ENCODE data around the gene FBXL19. TPM values are rescaled to one million over a fixed set of nuclear protein-coding genes. Genes with fewer than 3 reads are reported as not detected.

FBXL19 gene
- polyA plus RNA-seq, 1 donor (not counting 4 experiments of a cell fraction or from before 2014, with no cell fraction given), result 10.2 TPM

DNA sequence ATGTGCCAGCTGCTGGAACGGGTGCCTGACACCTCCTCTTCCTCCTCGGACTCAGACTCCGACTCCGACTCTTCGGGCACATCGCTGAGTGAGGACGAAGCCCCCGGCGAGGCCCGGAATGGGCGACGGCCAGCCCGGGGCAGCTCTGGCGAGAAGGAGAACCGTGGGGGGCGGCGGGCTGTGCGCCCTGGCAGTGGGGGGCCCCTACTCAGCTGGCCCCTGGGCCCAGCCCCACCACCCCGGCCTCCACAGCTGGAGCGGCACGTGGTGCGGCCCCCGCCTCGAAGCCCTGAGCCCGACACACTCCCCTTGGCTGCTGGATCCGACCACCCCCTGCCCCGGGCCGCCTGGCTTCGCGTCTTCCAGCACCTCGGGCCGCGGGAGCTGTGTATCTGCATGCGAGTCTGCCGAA, 6.8 kb downstream of the FBXL19 start:
- Histone ChIP-seq H3K4me1 (ENCODE audit: control insufficient read depth, extremely low read depth, insufficient read depth, low read length) (peaks cover 15% of the 10 kb centered on the region), H3K4me2 (ENCODE audit: control insufficient read depth, extremely low read depth, insufficient read depth, low read depth, low read length) (no peak overlapping the region), H3K9me3 (ENCODE audit: control insufficient read depth, low read depth, low read length) (no peaks in the 10 kb centered on the region), H3K27ac (ENCODE audit: control insufficient read depth, insufficient read depth, low read length) (no peak overlapping the region), H3K79me2 (ENCODE audit: control insufficient read depth, insufficient read depth, low read length) (peaks cover 15% of the 10 kb centered on the region), H3K27me3 (ENCODE audit: control insufficient read depth, extremely low read depth, insufficient read depth, low read length) (no peaks in the 10 kb centered on the region), H3K36me3 (ENCODE audit: control insufficient read depth in 2 of 2, extremely low read depth in 1 of 2, insufficient read depth in 2 of 2, low read length in 2 of 2) (peaks cover 18 to 35% of the 10 kb centered on the region in 2 experiments), H3K9me1 (ENCODE audit: control insufficient read depth, extremely low read depth, insufficient read depth, low read length) (no peaks in the 10 kb centered on the region), H3K9ac (ENCODE audit: control insufficient read depth, extremely low read depth, insufficient read depth, low read length) (no peak overlapping the region), H3K4me3 (ENCODE audit: control insufficient read depth in 2 of 3, extremely low read depth in 1 of 3, insufficient read depth in 2 of 3, low read depth in 1 of 3, low read length in 3 of 3) (no peak overlapping the region), H2AFZ (ENCODE audit: control insufficient read depth, low read length) (no peak overlapping the region), H4K20me1 (ENCODE audit: control insufficient read depth, extremely low read depth, insufficient read depth, low read length) (no peaks in the 10 kb centered on the region)
- FAIRE-seq (no peak), DNase-seq (ENCODE audit: low read depth, low spot score) (no peak)
- TF ChIP-seq, protein P1, sequence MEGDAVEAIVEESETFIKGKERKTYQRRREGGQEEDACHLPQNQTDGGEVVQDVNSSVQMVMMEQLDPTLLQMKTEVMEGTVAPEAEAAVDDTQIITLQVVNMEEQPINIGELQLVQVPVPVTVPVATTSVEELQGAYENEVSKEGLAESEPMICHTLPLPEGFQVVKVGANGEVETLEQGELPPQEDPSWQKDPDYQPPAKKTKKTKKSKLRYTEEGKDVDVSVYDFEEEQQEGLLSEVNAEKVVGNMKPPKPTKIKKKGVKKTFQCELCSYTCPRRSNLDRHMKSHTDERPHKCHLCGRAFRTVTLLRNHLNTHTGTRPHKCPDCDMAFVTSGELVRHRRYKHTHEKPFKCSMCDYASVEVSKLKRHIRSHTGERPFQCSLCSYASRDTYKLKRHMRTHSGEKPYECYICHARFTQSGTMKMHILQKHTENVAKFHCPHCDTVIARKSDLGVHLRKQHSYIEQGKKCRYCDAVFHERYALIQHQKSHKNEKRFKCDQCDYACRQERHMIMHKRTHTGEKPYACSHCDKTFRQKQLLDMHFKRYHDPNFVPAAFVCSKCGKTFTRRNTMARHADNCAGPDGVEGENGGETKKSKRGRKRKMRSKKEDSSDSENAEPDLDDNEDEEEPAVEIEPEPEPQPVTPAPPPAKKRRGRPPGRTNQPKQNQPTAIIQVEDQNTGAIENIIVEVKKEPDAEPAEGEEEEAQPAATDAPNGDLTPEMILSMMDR (optimal IDR thresholded peaks at IDR 0.05 in 1 of 3, IDR thresholded peaks at IDR 0.05 in 1 of 3, conservative IDR thresholded peaks at IDR 0.05 in 1 of 3; ENCODE audit: extremely low read depth in 1 of 3, insufficient read depth in 2 of 3, low read length in 3 of 3), result no peak
- TF ChIP-seq EZH2 (IDR thresholded peaks at IDR 0.05; ENCODE audit: low read length), result no peak
- dilution Hi-C loops (cut with MboI; ENCODE audit: extremely low pct_ligation_motif_present, low sequenced_read_pairs), result no loop called here

DNA sequence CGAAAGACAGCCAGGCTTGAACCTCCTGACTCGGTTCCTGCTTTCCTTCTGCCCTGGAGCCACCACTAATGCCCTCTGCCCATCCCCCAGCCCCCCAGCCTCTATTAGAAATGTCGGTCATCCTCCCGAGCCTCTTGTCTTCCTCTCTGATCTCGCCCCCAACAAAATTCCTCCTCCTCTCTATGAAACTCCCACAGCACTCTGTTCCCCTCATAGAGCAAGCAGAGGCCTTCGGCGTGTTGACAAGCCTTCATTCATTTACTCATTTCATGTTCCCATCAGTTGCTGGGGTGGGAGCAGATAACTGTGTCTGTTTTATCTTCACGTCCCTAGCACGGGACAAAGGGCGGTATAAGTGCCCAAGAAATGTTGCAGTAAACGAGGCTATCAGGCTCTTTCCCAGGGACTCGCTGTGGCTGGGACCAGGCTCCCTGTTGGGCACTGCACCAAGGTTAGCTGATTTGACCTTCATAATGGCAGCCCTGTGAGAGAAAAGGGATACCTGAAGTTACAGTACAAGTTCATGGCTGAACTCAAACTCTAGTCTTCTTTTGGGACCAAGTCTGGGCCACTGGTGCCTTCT, 7.8 kb downstream of the FBXL19 start:
- TF ChIP-seq EZH2 (IDR thresholded peaks at IDR 0.05; ENCODE audit: low read length), result no peak
- TF ChIP-seq, protein P1 (optimal IDR thresholded peaks at IDR 0.05 in 1 of 3, IDR thresholded peaks at IDR 0.05 in 1 of 3, conservative IDR thresholded peaks at IDR 0.05 in 1 of 3; ENCODE audit: extremely low read depth in 1 of 3, insufficient read depth in 2 of 3, low read length in 3 of 3), result no peak
- H3K4me3 ChIP-seq (ENCODE audit: control insufficient read depth in 2 of 3, extremely low read depth in 1 of 3, insufficient read depth in 2 of 3, low read depth in 1 of 3, low read length in 3 of 3), result no peak overlapping the region
- H3K27me3 ChIP-seq (ENCODE audit: control insufficient read depth, extremely low read depth, insufficient read depth, low read length), result no peaks in the 10 kb centered on the region
- H2AFZ ChIP-seq (ENCODE audit: control insufficient read depth, low read length), result no peak overlapping the region
- no peaks in the 10 kb centered on the region for H4K20me1 ChIP-seq (ENCODE audit: control insufficient read depth, extremely low read depth, insufficient read depth, low read length)
- dilution Hi-C loops (cut with MboI; ENCODE audit: extremely low pct_ligation_motif_present, low sequenced_read_pairs), result no loop called here
- peaks cover 25 to 38% of the 10 kb centered on the region in 2 experiments for H3K36me3 ChIP-seq (ENCODE audit: control insufficient read depth in 2 of 2, extremely low read depth in 1 of 2, insufficient read depth in 2 of 2, low read length in 2 of 2)
- H3K4me1 ChIP-seq (ENCODE audit: control insufficient read depth, extremely low read depth, insufficient read depth, low read length), result peaks cover 15% of the 10 kb centered on the region
- H3K27ac ChIP-seq (ENCODE audit: control insufficient read depth, insufficient read depth, low read length), result no peak overlapping the region
- no peaks in the 10 kb centered on the region for H3K9me1 ChIP-seq (ENCODE audit: control insufficient read depth, extremely low read depth, insufficient read depth, low read length)
- no peak overlapping the region for H3K9ac ChIP-seq (ENCODE audit: control insufficient read depth, extremely low read depth, insufficient read depth, low read length)
- DNase-seq (ENCODE audit: low read depth, low spot score) (no peak), FAIRE-seq (no peak)
- peaks cover 7% of the 10 kb centered on the region for H3K79me2 ChIP-seq (ENCODE audit: control insufficient read depth, insufficient read depth, low read length)
- H3K4me2 ChIP-seq (ENCODE audit: control insufficient read depth, extremely low read depth, insufficient read depth, low read depth, low read length), result no peak overlapping the region
- no peaks in the 10 kb centered on the region for H3K9me3 ChIP-seq (ENCODE audit: control insufficient read depth, low read depth, low read length)
